Body of pancreas (tissue), 4 donors: ENCODE data around the gene PRG2.

ENCODE experiments used
- POLR2A ChIP-seq, 3 donors: fragments of 450-650 bp; IDR thresholded peaks; one replicate each; pipeline ENCODE4 v1.6.1; 2016; ENCODE audit warnings: antibody characterized with exemption in 3 of 3, mild to moderate bottlenecking in 2 of 3
- TF ChIP-seq, protein P1 (sequence below), 7 experiments: fragments of 450-650 bp in 4 of 7; fragments of 200-600 bp in 3 of 7; sonication (generic) in 3 of 7; IDR thresholded peaks; one replicate each; pipeline ENCODE4 v1.5.1; 2016 to 2019; ENCODE audit warnings: antibody characterized with exemption in 7 of 7

DNA sequence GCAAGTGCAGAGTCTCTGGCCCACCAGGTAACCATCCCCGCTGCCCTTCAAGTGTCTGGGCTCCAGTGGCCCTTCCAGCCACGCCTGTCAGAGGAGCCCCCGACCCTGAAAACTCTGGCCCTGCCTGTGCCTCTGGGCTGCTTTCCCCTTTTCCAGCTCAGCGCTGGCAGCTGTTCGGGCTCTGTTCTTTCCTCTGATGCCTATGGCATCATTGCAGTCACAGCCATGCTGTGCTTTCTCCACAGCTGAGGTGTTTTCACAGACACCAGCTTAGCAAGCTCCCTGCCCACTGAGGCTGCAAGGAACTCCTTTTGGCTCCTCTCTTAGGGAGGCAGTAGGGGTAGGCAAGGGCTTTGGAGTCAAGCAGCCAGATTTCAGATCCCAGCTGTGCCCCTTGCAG is 31.1 kb downstream of the PRG2 start:
- TF ChIP-seq, protein P1, sequence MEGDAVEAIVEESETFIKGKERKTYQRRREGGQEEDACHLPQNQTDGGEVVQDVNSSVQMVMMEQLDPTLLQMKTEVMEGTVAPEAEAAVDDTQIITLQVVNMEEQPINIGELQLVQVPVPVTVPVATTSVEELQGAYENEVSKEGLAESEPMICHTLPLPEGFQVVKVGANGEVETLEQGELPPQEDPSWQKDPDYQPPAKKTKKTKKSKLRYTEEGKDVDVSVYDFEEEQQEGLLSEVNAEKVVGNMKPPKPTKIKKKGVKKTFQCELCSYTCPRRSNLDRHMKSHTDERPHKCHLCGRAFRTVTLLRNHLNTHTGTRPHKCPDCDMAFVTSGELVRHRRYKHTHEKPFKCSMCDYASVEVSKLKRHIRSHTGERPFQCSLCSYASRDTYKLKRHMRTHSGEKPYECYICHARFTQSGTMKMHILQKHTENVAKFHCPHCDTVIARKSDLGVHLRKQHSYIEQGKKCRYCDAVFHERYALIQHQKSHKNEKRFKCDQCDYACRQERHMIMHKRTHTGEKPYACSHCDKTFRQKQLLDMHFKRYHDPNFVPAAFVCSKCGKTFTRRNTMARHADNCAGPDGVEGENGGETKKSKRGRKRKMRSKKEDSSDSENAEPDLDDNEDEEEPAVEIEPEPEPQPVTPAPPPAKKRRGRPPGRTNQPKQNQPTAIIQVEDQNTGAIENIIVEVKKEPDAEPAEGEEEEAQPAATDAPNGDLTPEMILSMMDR (IDR thresholded peaks at IDR 0.05) = no peak
- no peak for TF ChIP-seq POLR2A (IDR thresholded peaks at IDR 0.05)
